Measurements from ENCODE around the gene CORO2B.
"Not testable (repeated sequence)": the region's sequence is repeated elsewhere in the genome, so short reads cannot be mapped to it uniquely, and the experiment has no call there.

CORO2B gene

GRCh38 chr15:68647361-68647760 lies 68.6 kb downstream of the CORO2B start:
- not testable (repeated sequence) for DNase-seq (ENCODE audit: low spot score)

- DNase-seq (ENCODE audit: low spot score) = peak; percentile 54
Observed at GRCh38 chr15:68650901-68651709, 72.3 kb downstream of the CORO2B start.

- DNase-seq (ENCODE audit: low spot score) = no peak
Observed at GRCh38 chr15:68651916-68652525, 73.2 kb downstream of the CORO2B start.

- no peak for DNase-seq (ENCODE audit: low spot score)
Observed at GRCh38 chr15:68653031-68653635, 74.3 kb downstream of the CORO2B start.

GRCh38 chr15:68653801-68654200 lies 75.0 kb downstream of the CORO2B start:
- DNase-seq (ENCODE audit: low spot score) = no peak

- no peak for DNase-seq (ENCODE audit: low spot score)
Observed at GRCh38 chr15:68654786-68655560, 76.2 kb downstream of the CORO2B start.

- no peak for DNase-seq (ENCODE audit: low spot score)
Observed at GRCh38 chr15:68655686-68656437, 77.1 kb downstream of the CORO2B start.

GRCh38 chr15:68656438-68656739 lies 77.6 kb downstream of the CORO2B start:
- no peak for DNase-seq (ENCODE audit: low spot score)

GRCh38 chr15:68658151-68658550 lies 79.4 kb downstream of the CORO2B start:
- no peak for DNase-seq (ENCODE audit: low spot score)

- no peak for DNase-seq (ENCODE audit: low spot score)
Observed at GRCh38 chr15:68658641-68659358, 80.0 kb downstream of the CORO2B start.

GRCh38 chr15:68663526-68663925 lies 84.7 kb downstream of the CORO2B start:
- DNase-seq (ENCODE audit: low spot score) = no peak

- DNase-seq (ENCODE audit: low spot score) = no peak
Observed at GRCh38 chr15:68666120-68666811, 87.5 kb downstream of the CORO2B start.

- DNase-seq (ENCODE audit: low spot score) = no peak
Observed at GRCh38 chr15:68666812-68667450, 88.1 kb downstream of the CORO2B start.

GRCh38 chr15:68667800-68668625 lies 89.2 kb downstream of the CORO2B start:
- DNase-seq (ENCODE audit: low spot score) = no peak

- no peak for DNase-seq (ENCODE audit: low spot score)
Observed at GRCh38 chr15:68668926-68669600, 90.3 kb downstream of the CORO2B start.

GRCh38 chr15:68672251-68672650 lies 93.5 kb downstream of the CORO2B start:
- DNase-seq (ENCODE audit: low spot score) = no peak

- DNase-seq (ENCODE audit: low spot score) = peak; percentile 25
Observed at GRCh38 chr15:68672781-68673205, 94.0 kb downstream of the CORO2B start.

GRCh38 chr15:68674975-68675374 lies 96.2 kb downstream of the CORO2B start:
- no peak for DNase-seq (ENCODE audit: low spot score)

Measured in NAMALWA (cell line).